ENCODE data around the gene ADAMTSL3.

Gene ADAMTSL3

DNA sequence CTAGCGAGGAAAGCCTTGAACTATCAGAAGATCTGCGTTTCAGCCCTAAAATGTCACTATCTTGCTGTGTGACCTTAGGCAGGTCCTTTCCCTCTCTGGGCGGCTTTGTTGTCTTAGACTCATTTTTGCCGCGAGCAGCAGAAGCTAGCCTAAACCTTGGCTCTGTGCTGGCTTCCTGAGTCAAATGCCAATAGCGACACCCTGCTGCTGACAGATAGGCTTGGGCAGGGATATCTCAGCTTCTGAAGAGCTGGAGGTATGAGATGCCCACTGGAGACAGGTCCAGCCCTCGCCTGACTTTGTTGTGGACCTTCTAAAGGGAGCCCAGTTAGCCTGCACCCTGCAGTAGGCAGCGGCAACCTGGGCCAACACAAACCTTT, 1.3 kb downstream of the ADAMTSL3 start:
- TF ChIP-seq, protein P1, sequence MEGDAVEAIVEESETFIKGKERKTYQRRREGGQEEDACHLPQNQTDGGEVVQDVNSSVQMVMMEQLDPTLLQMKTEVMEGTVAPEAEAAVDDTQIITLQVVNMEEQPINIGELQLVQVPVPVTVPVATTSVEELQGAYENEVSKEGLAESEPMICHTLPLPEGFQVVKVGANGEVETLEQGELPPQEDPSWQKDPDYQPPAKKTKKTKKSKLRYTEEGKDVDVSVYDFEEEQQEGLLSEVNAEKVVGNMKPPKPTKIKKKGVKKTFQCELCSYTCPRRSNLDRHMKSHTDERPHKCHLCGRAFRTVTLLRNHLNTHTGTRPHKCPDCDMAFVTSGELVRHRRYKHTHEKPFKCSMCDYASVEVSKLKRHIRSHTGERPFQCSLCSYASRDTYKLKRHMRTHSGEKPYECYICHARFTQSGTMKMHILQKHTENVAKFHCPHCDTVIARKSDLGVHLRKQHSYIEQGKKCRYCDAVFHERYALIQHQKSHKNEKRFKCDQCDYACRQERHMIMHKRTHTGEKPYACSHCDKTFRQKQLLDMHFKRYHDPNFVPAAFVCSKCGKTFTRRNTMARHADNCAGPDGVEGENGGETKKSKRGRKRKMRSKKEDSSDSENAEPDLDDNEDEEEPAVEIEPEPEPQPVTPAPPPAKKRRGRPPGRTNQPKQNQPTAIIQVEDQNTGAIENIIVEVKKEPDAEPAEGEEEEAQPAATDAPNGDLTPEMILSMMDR (IDR thresholded peaks at IDR 0.05; ENCODE audit: borderline replicate concordance, control extremely low read depth, extremely low read depth, insufficient read depth, missing control alignments) = no peak
- in situ Hi-C loops (cut with MboI; ENCODE audit: low sequenced_read_pairs, unreplicated experiment) = no loop called here
- DNase-seq (ENCODE audit: low spot score) = no peak

DNA sequence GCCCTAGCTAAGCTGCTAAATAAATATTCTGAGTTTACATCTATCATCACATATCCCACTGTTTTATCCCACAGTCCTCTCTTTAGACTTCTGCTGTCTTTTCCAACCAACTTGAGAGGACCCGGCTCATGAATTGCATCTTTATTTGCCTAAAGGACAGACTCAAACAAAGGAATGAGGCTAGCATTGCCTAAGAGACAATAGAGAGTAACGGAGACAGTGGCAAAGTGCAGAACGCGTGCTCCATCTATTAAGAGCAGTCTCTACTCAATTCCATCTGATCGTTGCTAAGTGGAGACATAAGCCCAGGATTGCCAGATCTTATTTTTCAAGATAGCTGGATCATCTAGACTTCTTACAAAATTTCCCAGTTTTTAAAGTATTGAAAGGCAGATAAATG, 2.3 kb downstream of the ADAMTSL3 start:
- TF ChIP-seq, protein P1 (IDR thresholded peaks at IDR 0.05; ENCODE audit: borderline replicate concordance, control extremely low read depth, extremely low read depth, insufficient read depth, missing control alignments) = no peak
- DNase-seq (ENCODE audit: low spot score) = no peak
- in situ Hi-C loops (cut with MboI; ENCODE audit: low sequenced_read_pairs, unreplicated experiment) = no loop called here

DNA sequence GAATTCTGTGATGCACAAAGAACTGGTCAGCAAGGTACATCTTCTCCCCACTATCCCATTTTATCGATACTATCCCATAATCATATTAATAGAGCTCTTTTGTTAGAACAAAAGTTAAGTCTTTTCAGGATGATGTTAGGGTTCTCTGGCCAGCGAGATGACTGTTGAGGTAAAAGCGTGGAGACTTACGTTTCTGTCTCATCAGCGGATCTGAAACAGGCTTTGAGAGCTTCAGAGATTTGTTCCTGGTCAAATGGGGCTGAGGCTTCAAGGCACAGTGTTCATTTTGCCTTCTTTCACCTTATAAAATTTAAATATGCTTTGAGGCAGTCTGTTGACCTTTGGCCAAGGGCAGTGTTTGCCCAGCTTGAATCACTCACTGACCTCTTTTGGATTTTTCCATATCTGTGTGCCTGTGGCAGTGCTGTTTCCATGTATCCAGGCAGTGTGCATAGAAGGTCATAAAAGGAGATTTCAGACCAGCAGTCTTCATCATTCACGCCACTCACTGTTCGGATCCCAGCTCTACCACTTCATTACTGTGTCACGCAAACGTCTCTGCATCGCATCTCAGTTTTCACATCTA, 3.1 kb downstream of the ADAMTSL3 start:
- no peak for DNase-seq (ENCODE audit: low spot score)
- in situ Hi-C loops (cut with MboI; ENCODE audit: low sequenced_read_pairs, unreplicated experiment) = no loop called here
- TF ChIP-seq, protein P1 (IDR thresholded peaks at IDR 0.05; ENCODE audit: borderline replicate concordance, control extremely low read depth, extremely low read depth, insufficient read depth, missing control alignments) = no peak

DNA sequence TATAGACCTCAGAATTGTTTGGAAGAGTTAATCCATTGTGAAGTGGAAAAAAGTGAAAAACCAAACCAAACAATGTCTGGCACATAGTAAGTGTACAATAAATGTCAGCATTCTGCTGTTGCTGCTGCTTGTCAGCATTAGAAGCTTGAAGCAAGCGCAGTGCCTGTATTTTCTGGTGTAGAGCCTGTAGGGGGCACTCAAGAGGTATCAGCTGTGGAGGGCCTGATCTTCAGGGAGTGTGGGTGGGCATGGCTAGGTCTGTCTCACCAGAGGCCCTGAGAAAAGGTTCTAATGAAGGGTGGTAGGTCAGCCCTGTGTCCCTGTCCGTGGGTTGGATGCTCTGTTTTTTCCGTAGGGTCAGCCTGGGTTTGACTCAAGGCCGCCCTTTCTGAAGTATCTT, 3.6 kb downstream of the ADAMTSL3 start:
- DNase-seq (ENCODE audit: low spot score) = no peak
- TF ChIP-seq, protein P1 (IDR thresholded peaks at IDR 0.05; ENCODE audit: borderline replicate concordance, control extremely low read depth, extremely low read depth, insufficient read depth, missing control alignments) = no peak
- in situ Hi-C loops (cut with MboI; ENCODE audit: low sequenced_read_pairs, unreplicated experiment) = no loop called here

DNA sequence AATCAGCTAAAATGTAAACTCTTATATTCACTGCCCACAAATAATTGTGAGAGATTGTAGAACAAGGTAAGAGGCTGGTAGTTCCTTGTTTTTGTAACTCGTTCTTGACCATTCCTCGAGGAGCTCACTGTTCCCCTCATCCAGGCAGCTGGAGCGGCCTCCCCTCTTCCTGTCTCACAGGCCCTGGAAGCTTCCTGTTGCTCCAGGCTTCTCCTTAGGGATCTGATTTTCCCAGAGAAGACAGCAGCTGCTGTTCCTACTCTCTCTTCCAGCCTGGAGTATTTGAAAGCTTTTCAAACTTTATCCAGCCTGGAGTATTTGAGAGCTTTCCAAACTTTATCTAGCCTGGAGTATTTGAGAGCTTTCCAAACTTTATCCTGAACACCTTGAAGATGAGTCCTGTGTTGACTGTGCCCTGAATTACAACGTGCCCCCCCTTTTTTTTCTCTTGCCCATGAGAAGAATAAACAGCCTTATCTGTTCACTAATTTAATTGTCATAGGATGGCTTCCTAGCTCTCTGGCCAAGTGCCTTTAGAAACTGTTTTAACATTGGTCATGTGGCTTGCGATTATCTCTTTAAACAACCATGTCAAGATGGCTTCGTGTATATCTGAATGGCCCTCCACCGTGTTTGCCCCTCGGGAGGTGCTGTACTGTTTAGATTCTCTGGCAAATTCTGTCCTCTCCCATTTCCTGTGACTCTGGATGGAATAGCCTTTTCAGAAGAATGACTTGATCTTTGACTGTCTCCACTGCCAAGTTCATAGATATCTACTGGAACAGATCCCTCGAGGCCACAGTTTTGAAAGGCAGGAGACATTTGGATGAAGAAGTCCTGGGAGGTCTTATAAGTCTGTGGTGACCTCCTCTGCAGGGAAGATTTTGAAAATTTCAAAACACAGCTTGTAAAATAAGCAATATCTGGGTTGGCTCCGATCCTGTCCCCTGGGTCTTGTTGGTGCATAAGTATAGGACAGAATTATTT, 4.8 kb downstream of the ADAMTSL3 start:
- in situ Hi-C loops (cut with MboI; ENCODE audit: low sequenced_read_pairs, unreplicated experiment) = no loop called here
- no peak for DNase-seq (ENCODE audit: low spot score)
- TF ChIP-seq, protein P1 (IDR thresholded peaks at IDR 0.05; ENCODE audit: borderline replicate concordance, control extremely low read depth, extremely low read depth, insufficient read depth, missing control alignments) = no peak

DNA sequence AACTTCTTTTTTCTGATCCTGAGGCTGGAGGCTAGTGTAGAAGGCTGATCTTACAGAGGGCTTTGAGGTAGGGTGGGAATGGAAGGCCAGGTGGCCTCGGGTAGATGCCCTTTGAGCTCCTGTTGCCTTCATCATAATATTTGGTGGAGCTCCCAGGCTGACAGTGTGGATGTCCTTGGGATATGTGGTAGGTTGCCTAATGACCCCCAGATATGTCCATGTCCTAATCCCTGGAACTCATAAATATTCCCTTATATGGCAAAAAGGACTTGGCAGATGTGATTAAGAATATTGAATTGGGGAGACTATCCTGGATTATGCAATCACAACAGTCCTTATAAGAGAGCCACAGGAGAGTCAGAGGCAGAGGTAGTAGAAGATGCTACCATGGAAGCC, 5.5 kb downstream of the ADAMTSL3 start:
- DNase-seq (ENCODE audit: low spot score) = no peak
- in situ Hi-C loops (cut with MboI; ENCODE audit: low sequenced_read_pairs, unreplicated experiment) = no loop called here
- TF ChIP-seq, protein P1 (IDR thresholded peaks at IDR 0.05; ENCODE audit: borderline replicate concordance, control extremely low read depth, extremely low read depth, insufficient read depth, missing control alignments) = no peak

Data from GM13976 (cell line).